ENCODE measurements around the gene ANKRD34A.

Gene ANKRD34A

GRCh38 chr1:145918144-145918991 lies 46.0 kb downstream of the ANKRD34A start, which contains the start of gene PEX11B:
Gene PEX11B (minus strand): TSS chr1:145918717. CDS start chr1:145918688, 29 bp downstream.
- H3K4me3 ChIP-seq (replicated peaks; ENCODE audit: low read depth, low read length): peak within 1 kb of the TSS; percentile 97
- TF ChIP-seq, protein P1, sequence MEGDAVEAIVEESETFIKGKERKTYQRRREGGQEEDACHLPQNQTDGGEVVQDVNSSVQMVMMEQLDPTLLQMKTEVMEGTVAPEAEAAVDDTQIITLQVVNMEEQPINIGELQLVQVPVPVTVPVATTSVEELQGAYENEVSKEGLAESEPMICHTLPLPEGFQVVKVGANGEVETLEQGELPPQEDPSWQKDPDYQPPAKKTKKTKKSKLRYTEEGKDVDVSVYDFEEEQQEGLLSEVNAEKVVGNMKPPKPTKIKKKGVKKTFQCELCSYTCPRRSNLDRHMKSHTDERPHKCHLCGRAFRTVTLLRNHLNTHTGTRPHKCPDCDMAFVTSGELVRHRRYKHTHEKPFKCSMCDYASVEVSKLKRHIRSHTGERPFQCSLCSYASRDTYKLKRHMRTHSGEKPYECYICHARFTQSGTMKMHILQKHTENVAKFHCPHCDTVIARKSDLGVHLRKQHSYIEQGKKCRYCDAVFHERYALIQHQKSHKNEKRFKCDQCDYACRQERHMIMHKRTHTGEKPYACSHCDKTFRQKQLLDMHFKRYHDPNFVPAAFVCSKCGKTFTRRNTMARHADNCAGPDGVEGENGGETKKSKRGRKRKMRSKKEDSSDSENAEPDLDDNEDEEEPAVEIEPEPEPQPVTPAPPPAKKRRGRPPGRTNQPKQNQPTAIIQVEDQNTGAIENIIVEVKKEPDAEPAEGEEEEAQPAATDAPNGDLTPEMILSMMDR (IDR thresholded peaks at IDR 0.05; ENCODE audit: low read length, missing control alignments): no peak
- DNase-seq (ENCODE audit: low read depth): peak; percentile 93

- peak overlapping the region; percentile 97 for H3K4me3 ChIP-seq (replicated peaks; ENCODE audit: low read depth, low read length)
- no peak for DNase-seq (ENCODE audit: low read depth)
- TF ChIP-seq, protein P1 (IDR thresholded peaks at IDR 0.05; ENCODE audit: low read length, missing control alignments): no peak
Observed at GRCh38 chr1:145917595-145917994, 46.8 kb downstream of the ANKRD34A start.

DNA sequence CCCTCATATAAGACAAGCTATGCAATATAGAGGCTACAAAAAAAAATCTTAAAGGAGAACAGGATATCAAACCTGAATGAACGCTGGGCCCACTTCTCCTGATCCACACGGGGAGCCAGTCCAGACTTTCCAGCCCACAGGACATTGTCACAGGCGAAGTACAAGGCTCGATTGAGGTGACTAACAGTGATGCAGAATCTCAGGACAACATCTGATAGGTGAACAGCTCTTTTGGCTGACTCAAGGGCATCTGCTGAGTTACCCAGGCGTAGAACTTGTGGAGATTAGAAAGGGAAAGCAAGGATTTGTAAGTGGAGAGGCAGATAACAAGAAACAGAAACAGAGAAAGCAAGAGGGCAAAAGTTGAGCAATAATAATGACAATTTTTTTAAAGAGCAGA lies 47.6 kb downstream of the ANKRD34A start:
- DNase-seq (ENCODE audit: low read depth): no peak
- TF ChIP-seq, protein P1 (IDR thresholded peaks at IDR 0.05; ENCODE audit: low read length, missing control alignments): no peak
- H3K4me3 ChIP-seq (replicated peaks; ENCODE audit: low read depth, low read length): no peak overlapping the region

DNA sequence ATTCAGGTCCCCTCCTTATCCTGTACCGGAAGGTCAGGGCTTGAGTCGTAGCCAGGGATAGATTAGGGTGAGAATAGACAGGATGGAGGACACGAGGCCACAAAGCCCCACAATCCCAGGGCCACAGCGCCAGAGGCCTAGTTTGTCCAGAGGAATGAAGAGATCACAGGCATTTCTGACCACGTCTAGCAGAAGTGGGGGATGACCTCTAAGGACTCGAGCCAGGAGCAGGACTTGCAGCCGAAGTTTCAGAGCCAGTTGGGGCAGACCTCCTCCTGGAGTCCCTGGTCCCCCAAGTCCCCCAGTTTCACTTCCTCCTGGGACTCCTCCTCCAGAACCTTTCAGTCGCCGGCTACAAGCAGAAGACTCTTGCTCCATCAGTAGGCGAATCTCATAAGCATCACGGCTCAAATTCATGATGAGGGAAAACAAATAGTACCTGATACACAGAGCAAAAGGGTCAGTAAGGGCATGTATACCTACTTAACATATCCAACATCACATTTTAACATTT lies 52.2 kb downstream of the ANKRD34A start:
- TF ChIP-seq, protein P1 (IDR thresholded peaks at IDR 0.05; ENCODE audit: low read length, missing control alignments): no peak
- DNase-seq (ENCODE audit: low read depth): no peak
- H3K4me3 ChIP-seq (replicated peaks; ENCODE audit: low read depth, low read length): no peak overlapping the region

Measured in fibroblast of pulmonary artery (primary cell).